Measurements from ENCODE around the gene PRUNE2. TPM values are rescaled to one million over a fixed set of nuclear protein-coding genes. Genes with fewer than 3 reads are reported as not detected.

PRUNE2 gene
- total and polyA plus RNA-seq, 2 of the 8 experiments (the other 6 are each of a cell fraction or from before 2014, with no cell fraction given): 5.5 to 13.3 TPM

DNA sequence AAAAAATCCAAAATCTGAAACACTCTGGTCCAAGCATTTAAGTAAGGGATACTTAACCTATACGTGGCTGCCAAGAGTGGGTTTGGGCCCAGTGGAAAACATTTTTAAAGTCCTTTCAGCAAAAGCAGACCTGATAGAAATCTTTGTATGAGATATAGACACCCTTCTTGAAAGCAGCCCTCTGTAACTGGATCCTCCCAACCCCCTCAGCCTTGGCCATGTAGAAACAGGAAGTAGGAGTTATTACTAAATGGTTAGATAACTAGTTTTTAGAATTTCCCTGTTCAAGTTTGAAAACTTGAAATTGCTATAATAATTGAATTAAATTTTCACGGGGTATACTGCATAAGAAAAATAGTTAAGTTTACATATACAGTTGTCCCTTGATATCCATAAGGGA, 253.0 kb downstream of the PRUNE2 start:
- TF ChIP-seq NRF1 (IDR thresholded peaks at IDR 0.05; ENCODE audit: low read depth, low read length) (no peak), RFX5 (IDR thresholded peaks at IDR 0.05; ENCODE audit: borderline replicate concordance, low read depth, low read length) (no peak), BACH1 (IDR thresholded peaks at IDR 0.05; ENCODE audit: low read length) (no peak), TAF7 (optimal IDR thresholded peaks at IDR 0.05; ENCODE audit: borderline replicate concordance, low read depth, low read length) (no peak), CTBP2 (IDR thresholded peaks at IDR 0.05; ENCODE audit: borderline replicate concordance, insufficient read depth, insufficient read length, low read length) (no peak), ASH2L (IDR thresholded peaks at IDR 0.05; ENCODE audit: low read length) (no peak), BRCA1 (IDR thresholded peaks at IDR 0.05; ENCODE audit: low read depth, low read length) (no peak), SUZ12 (IDR thresholded peaks at IDR 0.05; ENCODE audit: low read length) (no peak), HDAC6 (IDR thresholded peaks at IDR 0.05; ENCODE audit: low read depth, low read length) (no peak), EP300 (IDR thresholded peaks at IDR 0.05; ENCODE audit: borderline replicate concordance in 1 of 2, low read depth in 2 of 2, low read length in 2 of 2) (no peak)
- TF ChIP-seq, protein P1, sequence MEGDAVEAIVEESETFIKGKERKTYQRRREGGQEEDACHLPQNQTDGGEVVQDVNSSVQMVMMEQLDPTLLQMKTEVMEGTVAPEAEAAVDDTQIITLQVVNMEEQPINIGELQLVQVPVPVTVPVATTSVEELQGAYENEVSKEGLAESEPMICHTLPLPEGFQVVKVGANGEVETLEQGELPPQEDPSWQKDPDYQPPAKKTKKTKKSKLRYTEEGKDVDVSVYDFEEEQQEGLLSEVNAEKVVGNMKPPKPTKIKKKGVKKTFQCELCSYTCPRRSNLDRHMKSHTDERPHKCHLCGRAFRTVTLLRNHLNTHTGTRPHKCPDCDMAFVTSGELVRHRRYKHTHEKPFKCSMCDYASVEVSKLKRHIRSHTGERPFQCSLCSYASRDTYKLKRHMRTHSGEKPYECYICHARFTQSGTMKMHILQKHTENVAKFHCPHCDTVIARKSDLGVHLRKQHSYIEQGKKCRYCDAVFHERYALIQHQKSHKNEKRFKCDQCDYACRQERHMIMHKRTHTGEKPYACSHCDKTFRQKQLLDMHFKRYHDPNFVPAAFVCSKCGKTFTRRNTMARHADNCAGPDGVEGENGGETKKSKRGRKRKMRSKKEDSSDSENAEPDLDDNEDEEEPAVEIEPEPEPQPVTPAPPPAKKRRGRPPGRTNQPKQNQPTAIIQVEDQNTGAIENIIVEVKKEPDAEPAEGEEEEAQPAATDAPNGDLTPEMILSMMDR (IDR thresholded peaks at IDR 0.05; ENCODE audit: control extremely low read depth in 1 of 3, insufficient read depth in 1 of 3, low read depth in 1 of 3, low read length in 3 of 3): no peak
- no peak overlapping the region for H3K4me3 ChIP-seq (ENCODE audit: extremely low read depth in 1 of 4, insufficient read depth in 2 of 4, low read depth in 3 of 4, low read length in 4 of 4)
- no peak overlapping the region for H3K23ac ChIP-seq (ENCODE audit: insufficient read length)
- H3K36me3 ChIP-seq (ENCODE audit: control insufficient read depth in 2 of 4, insufficient read depth in 4 of 4, low read length in 3 of 4): no peaks in the 10 kb centered on the region
- no peak overlapping the region for H2AK5ac ChIP-seq (ENCODE audit: low read depth, low read length)
- no peak overlapping the region for H2BK120ac ChIP-seq (replicated peaks; ENCODE audit: low read depth, low read length)
- no peak overlapping the region for H3K9ac ChIP-seq (replicated peaks in 1 of 4; ENCODE audit: extremely low read depth in 1 of 4, low read depth in 3 of 4, low read length in 3 of 4)
- H2BK12ac ChIP-seq (ENCODE audit: low read depth, low read length): no peak overlapping the region
- WGBS, 2 experiments (ENCODE audit: extremely low coverage in 1 of 2, insufficient coverage in 1 of 2, insufficient read length in 1 of 2, insufficient replicate concordance in 2 of 2, low coverage in 1 of 2, low lambda C conversion rate in 2 of 2, missing lambda C conversion rate in 1 of 2): 83% methylated on average over 2 of the region's 2 CpGs; no CpG with 5 or more reads in 1 of the 2 experiments
- no peaks in the 10 kb centered on the region for H3K79me1 ChIP-seq (ENCODE audit: low read depth, low read length)
- no peak overlapping the region for H2BK15ac ChIP-seq (ENCODE audit: low read length)
- no peaks in the 10 kb centered on the region for H3K23me2 ChIP-seq (ENCODE audit: low read depth, low read length)
- H3K4me2 ChIP-seq (ENCODE audit: insufficient read depth in 1 of 2, low read depth in 2 of 2, low read length in 2 of 2): no peak overlapping the region
- no peaks in the 10 kb centered on the region for H3K27me3 ChIP-seq (replicated peaks in 1 of 4; ENCODE audit: control insufficient read depth in 3 of 4, extremely low read depth in 1 of 4, insufficient read depth in 3 of 4, low read length in 3 of 4)
- no peak overlapping the region for H2BK5ac ChIP-seq (ENCODE audit: low read depth, low read length)
- H4K91ac ChIP-seq (replicated peaks; ENCODE audit: insufficient read length, low read length): no peak overlapping the region
- no peaks in the 10 kb centered on the region for H4K20me1 ChIP-seq (replicated peaks in 1 of 2; ENCODE audit: control insufficient read depth in 1 of 2, insufficient read depth in 2 of 2, low read length in 2 of 2)
- H3K79me2 ChIP-seq (ENCODE audit: control insufficient read depth in 1 of 2, insufficient read depth in 2 of 2, low read length in 2 of 2): no peaks in the 10 kb centered on the region
- H4K5ac ChIP-seq (ENCODE audit: insufficient read length, low read depth, low read length): no peak overlapping the region
- no peak overlapping the region for H2BK20ac ChIP-seq (ENCODE audit: low read length)
- H3K14ac ChIP-seq (ENCODE audit: insufficient read length): no peak overlapping the region
- POLR2A ChIA-PET (ENCODE audit: partially characterized antibody): no interaction called here
- DNase-seq (ENCODE audit: low read depth in 1 of 2, low spot score in 2 of 2) (no peak), FAIRE-seq (no peak)
- CTCF ChIA-PET (ENCODE audit: partially characterized antibody): no interaction called here
- no peak overlapping the region for H3K27ac ChIP-seq (ENCODE audit: low read depth, low read length)
- H3K9me3 ChIP-seq (ENCODE audit: insufficient read depth in 2 of 2, low read depth in 1 of 2, low read length in 1 of 2): no peaks in the 10 kb centered on the region
- H2AFZ ChIP-seq (ENCODE audit: low read length): no peak overlapping the region
- no peak overlapping the region for H3K4ac ChIP-seq (replicated peaks; ENCODE audit: insufficient read length, low read depth, low read length)
- no peak overlapping the region for H3K18ac ChIP-seq (ENCODE audit: extremely low read depth, low read length)
- peaks cover 3 to 6% (median 4%) of the 10 kb centered on the region in 4 experiments; a peak in 4 of 7 replicates for H3K4me1 ChIP-seq (replicated peaks in 1 of 4; ENCODE audit: control insufficient read depth in 3 of 4, insufficient read depth in 4 of 4, low read length in 3 of 4)
- H4K8ac ChIP-seq (ENCODE audit: extremely low read depth, insufficient read depth, low read length): no peak overlapping the region
- H3K56ac ChIP-seq (replicated peaks; ENCODE audit: insufficient read length, low read depth, low read length): no peak overlapping the region

All from H1 (cell line).